Heart left ventricle (tissue), 13 donors: Measurements from ENCODE around the gene SYMPK.

Experiments
- POLR2A ChIP-seq, 2 donors: fragments of 450-650 bp; IDR thresholded peaks; one replicate each; pipeline ENCODE4 v1.6.1; 2017; ENCODE audit warnings: antibody characterized with exemption in 2 of 2, mild to moderate bottlenecking in 2 of 2, moderate library complexity in 2 of 2
- TF ChIP-seq, protein P1 (sequence below), 12 donors: fragments of 200-600 bp; sonication (generic) in 4 of 12; IDR thresholded peaks; one replicate each; pipeline versions ENCODE4 v1.5.0 to v1.8.0; 2018 to 2022; ENCODE audit warnings: antibody characterized with exemption in 12 of 12, mild to moderate bottlenecking in 5 of 12
- donor health status: ischemic (EF 13 %, LVEDD 7.1; RV severe dilation, severe dysfunction).
- donor health status: DM: no; HTN: yes; CAD: no.
- donor health status: DM: no; HTN: no; CAD: no.
- donor health status: ischemic (EF 25% LVEDD 6.9; RV normal size, moderate dysfunction).
- donor health status: ischemic (EF 25% LVEDD 5.7; RV mildly dilated, moderate dysfunction).
- donor health status: ischemic (EF 35%, LVEDD 5.7; RV mildly dilated, moderate dysfunction).
- donor health status: nonischemic (EF 11% LVEDD 7.7; RV severe dilation, severe dysfunction).
- donor health status: DM: yes; HTN: yes; CAD: no.
- donor health status: PGD.
- donor health status: ischemic (EF 29% LVEDD 5.4; RV normal size, mild dysfunction).
- donor health status: nonischemic (EF 23%, LVEDD 6.1; RV moderate dilation, normal function).

DNA sequence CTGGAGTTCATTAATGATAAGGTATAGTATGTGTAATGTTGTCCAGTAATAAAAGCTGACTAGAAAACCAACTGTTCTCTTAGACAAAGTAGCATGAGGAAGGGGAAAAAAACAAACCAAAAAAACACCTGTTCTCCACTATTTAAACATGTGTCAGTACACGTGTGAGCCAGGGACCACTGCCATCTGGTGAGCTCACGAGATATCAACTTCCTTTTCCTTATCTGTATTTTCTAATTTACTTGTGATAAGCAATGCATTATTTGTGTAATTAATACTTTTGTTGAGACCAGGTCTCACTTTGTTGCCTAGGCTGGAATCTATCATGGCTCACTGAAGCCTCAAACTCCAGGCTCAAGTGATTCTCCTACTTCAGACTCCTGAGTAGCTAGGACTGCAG lies 89.6 kb downstream of the SYMPK start:
- TF ChIP-seq, protein P1, sequence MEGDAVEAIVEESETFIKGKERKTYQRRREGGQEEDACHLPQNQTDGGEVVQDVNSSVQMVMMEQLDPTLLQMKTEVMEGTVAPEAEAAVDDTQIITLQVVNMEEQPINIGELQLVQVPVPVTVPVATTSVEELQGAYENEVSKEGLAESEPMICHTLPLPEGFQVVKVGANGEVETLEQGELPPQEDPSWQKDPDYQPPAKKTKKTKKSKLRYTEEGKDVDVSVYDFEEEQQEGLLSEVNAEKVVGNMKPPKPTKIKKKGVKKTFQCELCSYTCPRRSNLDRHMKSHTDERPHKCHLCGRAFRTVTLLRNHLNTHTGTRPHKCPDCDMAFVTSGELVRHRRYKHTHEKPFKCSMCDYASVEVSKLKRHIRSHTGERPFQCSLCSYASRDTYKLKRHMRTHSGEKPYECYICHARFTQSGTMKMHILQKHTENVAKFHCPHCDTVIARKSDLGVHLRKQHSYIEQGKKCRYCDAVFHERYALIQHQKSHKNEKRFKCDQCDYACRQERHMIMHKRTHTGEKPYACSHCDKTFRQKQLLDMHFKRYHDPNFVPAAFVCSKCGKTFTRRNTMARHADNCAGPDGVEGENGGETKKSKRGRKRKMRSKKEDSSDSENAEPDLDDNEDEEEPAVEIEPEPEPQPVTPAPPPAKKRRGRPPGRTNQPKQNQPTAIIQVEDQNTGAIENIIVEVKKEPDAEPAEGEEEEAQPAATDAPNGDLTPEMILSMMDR (IDR thresholded peaks at IDR 0.05): no peak
- no peak for TF ChIP-seq POLR2A (IDR thresholded peaks at IDR 0.05)
